K562 (cell line): Measurements from ENCODE around the gene RBM17. TPM values are rescaled to one million over a fixed set of nuclear protein-coding genes. Genes with fewer than 3 reads are reported as not detected.
A peak's percentile ranks its signal among the peaks of the same experiment; 100 is the strongest.

Experiments used
- ATF1 ChIP-seq, 2 experiments: fragments of 450-650 bp in 1 of 2; IDR thresholded peaks; 2 replicates each; pipeline ENCODE4 v1.6.1; 2016; ENCODE audit warnings: missing compliant biosample characterization in 1 of 2, missing genetic modification characterization in 1 of 2
- CCAR2 ChIP-seq: fragments of 200-400 bp; formaldehyde crosslinking; IDR thresholded peaks from 2 replicates; pipeline ENCODE4 v1.6.1; 2017; ENCODE audit warnings: mild to moderate bottlenecking, low read depth, low read length
- COPS2 ChIP-seq: fragments of 450-650 bp; conservative IDR thresholded peaks from 2 replicates; pipeline ENCODE4 v1.6.1; 2016; ENCODE audit warnings: mild to moderate bottlenecking, moderate library complexity
- RBM14 ChIP-seq: fragments of 200-400 bp; formaldehyde crosslinking; IDR thresholded peaks from 2 replicates; pipeline ENCODE4 v1.6.1; 2018; ENCODE audit warnings: low read depth, mild to moderate bottlenecking, low read length, moderate library complexity, borderline replicate concordance; ENCODE audit not compliant: insufficient read depth
- SIN3A ChIP-seq, 2 experiments: fragments of 150-350 bp in 1 of 2; IDR thresholded peaks; 2 replicates each; pipeline ENCODE4 v1.6.1; 2011 to 2016; ENCODE audit warnings: borderline replicate concordance in 2 of 2, low read depth in 2 of 2, low read length in 2 of 2, mild to moderate bottlenecking in 2 of 2, moderate library complexity in 2 of 2; ENCODE audit not compliant: control insufficient read depth in 1 of 2
- ZFP36 ChIP-seq: fragments of 150-350 bp; IDR thresholded peaks from 2 replicates; pipeline ENCODE4 v1.6.1; 2018; ENCODE audit warnings: low read length, low read depth; ENCODE audit not compliant: partially characterized antibody
- ZNF41 ChIP-seq: fragments of 250-450 bp; sonication (Bioruptor Pico); conservative IDR thresholded peaks from 2 replicates; pipeline ENCODE4 v1.4.0; 2020; ENCODE audit warnings: mild to moderate bottlenecking
- polyA plus RNA-seq, 8 experiments: library from polyadenylated mRNA; depleted of rRNA in 4 of 8; stranded (reverse) in 5 of 8; unstranded in 3 of 8; fragments of >200 nt; fragmentation: Nextera tagmentation in 2 of 8; fragmentation: Illumina TruSeq in 1 of 8; extraction: Ambion mirVana in 2 of 8; extraction: Trizol in 1 of 8; gene quantifications; 2 replicates each; pipeline versions ENCODE4 v1.2.1 to v1.2.3, GENCODE V29; 2011 to 2014; ENCODE audit warnings: inconsistent platforms in 1 of 8, missing spikeins in 1 of 8
- total RNA-seq, 7 experiments: library from RNA; depleted of rRNA in 6 of 7; stranded (reverse); fragments of >200 nt in 6 of 7; fragmentation: Illumina TruSeq in 2 of 7; extraction: Trizol in 2 of 7; gene quantifications; 2 replicates each; pipeline versions ENCODE4 v1.2.1 to v1.2.3, GENCODE V29; 2011 to 2021; ENCODE audit warnings: low replicate concordance in 1 of 7
- TF ChIP-seq, protein P1 (sequence below): IDR thresholded peaks from 3 replicates; pipeline ENCODE4 v1.6.1; 2011; ENCODE audit warnings: borderline replicate concordance, mild to moderate bottlenecking, moderate library complexity; ENCODE audit not compliant: insufficient read length; ENCODE audit errors: extremely low read depth
- TF ChIP-seq, protein P2 (sequence below): fragments of 450-650 bp; formaldehyde crosslinking; IDR thresholded peaks from 2 replicates; pipeline ENCODE4 v1.4.0; 2022; ENCODE audit warnings: missing genetic modification characterization
- TF ChIP-seq, protein P3 (sequence below): fragments of 450-650 bp; formaldehyde crosslinking; conservative IDR thresholded peaks from 2 replicates; pipeline ENCODE4 v1.4.0; 2022; ENCODE audit warnings: mild to moderate bottlenecking, missing genetic modification characterization
- TF ChIP-seq, protein P4 (sequence below), 2 experiments: fragments of 450-650 bp in 1 of 2; sonication (generic) in 1 of 2; formaldehyde crosslinking; conservative IDR thresholded peaks; 2 replicates each; pipeline versions ENCODE4 v1.4.0 to v1.8.1; 2020 to 2022; ENCODE audit warnings: mild to moderate bottlenecking in 1 of 2, missing genetic modification reagents in 1 of 2
- TF ChIP-seq, protein P5 (sequence below), 2 experiments: IDR thresholded peaks; 2 replicates each; pipeline ENCODE4 v1.6.1; 2012; ENCODE audit warnings: improper control_type of control experiment in 2 of 2, low read depth in 2 of 2, low read length in 2 of 2, borderline replicate concordance in 1 of 2
- TF ChIP-seq, protein P6 (sequence below), 2 experiments: fragments of 200-800 bp in 1 of 2; sonication (Bioruptor generic) in 1 of 2; sonication (generic) in 1 of 2; formaldehyde crosslinking in 1 of 2; IDR thresholded peaks in 1 of 2; conservative IDR thresholded peaks in 1 of 2; 2 replicates each; pipeline versions ENCODE4 v1.5.0 to v1.6.1; 2016 to 2020; ENCODE audit warnings: missing compliant biosample characterization in 1 of 2, missing genetic modification characterization in 1 of 2, missing genetic modification reagents in 1 of 2

RBM17 gene
- total and polyA plus RNA-seq, 9 of the 15 experiments (the other 6 are each of a cell fraction or from before 2014, with no cell fraction given), result 23.6 to 217 (median 124) TPM

DNA sequence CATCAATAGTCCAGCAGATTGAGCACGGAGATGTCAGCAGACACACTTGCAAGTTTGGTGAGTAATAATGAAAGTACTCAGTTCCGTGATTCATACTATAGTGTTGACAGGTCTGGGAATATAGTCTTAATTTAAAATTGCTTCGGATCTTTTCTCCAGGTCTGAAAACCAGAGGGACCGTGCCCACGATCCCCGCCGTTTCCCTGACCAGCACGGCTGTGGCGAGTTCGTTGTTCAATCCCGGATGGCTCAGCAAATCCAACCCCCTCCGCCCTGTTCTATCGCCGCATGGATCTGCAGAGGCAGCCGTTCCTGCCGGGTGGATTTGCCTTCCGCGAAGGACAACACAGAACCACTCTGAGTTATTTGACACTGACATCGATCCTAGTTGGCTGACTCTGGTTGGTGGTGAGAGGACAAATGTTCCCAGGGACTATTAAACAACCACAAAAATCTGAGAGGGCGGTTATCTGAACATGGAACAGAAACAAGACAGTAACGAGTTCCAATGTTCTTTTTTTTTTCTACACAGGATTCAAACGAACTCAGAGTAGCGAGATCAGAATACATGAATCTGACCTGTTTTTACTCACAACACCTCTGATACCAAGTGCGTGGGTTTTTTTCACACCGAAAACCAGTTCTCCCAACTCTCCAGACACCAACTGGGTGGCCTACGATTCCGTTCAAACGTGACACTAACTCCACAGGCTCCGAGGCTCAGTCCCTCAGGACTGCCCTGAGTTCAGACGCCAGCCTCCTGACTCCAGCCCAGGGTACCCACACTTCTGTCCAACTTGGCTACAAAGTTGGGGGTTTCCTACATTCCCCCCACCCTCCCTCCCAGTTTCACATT is 52.7 kb downstream of the RBM17 start (continued):
- TF ChIP-seq, protein P1, sequence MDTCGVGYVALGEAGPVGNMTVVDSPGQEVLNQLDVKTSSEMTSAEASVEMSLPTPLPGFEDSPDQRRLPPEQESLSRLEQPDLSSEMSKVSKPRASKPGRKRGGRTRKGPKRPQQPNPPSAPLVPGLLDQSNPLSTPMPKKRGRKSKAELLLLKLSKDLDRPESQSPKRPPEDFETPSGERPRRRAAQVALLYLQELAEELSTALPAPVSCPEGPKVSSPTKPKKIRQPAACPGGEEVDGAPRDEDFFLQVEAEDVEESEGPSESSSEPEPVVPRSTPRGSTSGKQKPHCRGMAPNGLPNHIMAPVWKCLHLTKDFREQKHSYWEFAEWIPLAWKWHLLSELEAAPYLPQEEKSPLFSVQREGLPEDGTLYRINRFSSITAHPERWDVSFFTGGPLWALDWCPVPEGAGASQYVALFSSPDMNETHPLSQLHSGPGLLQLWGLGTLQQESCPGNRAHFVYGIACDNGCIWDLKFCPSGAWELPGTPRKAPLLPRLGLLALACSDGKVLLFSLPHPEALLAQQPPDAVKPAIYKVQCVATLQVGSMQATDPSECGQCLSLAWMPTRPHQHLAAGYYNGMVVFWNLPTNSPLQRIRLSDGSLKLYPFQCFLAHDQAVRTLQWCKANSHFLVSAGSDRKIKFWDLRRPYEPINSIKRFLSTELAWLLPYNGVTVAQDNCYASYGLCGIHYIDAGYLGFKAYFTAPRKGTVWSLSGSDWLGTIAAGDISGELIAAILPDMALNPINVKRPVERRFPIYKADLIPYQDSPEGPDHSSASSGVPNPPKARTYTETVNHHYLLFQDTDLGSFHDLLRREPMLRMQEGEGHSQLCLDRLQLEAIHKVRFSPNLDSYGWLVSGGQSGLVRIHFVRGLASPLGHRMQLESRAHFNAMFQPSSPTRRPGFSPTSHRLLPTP, result no peak
- TF ChIP-seq, protein P2, sequence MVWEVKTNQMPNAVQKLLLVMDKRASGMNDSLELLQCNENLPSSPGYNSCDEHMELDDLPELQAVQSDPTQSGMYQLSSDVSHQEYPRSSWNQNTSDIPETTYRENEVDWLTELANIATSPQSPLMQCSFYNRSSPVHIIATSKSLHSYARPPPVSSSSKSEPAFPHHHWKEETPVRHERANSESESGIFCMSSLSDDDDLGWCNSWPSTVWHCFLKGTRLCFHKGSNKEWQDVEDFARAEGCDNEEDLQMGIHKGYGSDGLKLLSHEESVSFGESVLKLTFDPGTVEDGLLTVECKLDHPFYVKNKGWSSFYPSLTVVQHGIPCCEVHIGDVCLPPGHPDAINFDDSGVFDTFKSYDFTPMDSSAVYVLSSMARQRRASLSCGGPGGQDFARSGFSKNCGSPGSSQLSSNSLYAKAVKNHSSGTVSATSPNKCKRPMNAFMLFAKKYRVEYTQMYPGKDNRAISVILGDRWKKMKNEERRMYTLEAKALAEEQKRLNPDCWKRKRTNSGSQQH (CRISPR knock-in tag), result no peak
- TF ChIP-seq RBM14 (no peak), COPS2 (no peak), SIN3A (IDR thresholded peaks at IDR 0.05; ENCODE audit: borderline replicate concordance in 2 of 2, control insufficient read depth in 1 of 2, low read depth in 2 of 2, low read length in 2 of 2) (no peak), ZFP36 (peak; percentile 46), ATF1 (CRISPR knock-in tag; IDR thresholded peaks at IDR 0.05) (no peak), ATF1 (tag; IDR thresholded peaks at IDR 0.05) (no peak), CCAR2 (no peak), ZNF41 (no peak)
- TF ChIP-seq, protein P3, sequence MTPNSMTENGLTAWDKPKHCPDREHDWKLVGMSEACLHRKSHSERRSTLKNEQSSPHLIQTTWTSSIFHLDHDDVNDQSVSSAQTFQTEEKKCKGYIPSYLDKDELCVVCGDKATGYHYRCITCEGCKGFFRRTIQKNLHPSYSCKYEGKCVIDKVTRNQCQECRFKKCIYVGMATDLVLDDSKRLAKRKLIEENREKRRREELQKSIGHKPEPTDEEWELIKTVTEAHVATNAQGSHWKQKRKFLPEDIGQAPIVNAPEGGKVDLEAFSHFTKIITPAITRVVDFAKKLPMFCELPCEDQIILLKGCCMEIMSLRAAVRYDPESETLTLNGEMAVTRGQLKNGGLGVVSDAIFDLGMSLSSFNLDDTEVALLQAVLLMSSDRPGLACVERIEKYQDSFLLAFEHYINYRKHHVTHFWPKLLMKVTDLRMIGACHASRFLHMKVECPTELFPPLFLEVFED, result no peak
- TF ChIP-seq, protein P4, sequence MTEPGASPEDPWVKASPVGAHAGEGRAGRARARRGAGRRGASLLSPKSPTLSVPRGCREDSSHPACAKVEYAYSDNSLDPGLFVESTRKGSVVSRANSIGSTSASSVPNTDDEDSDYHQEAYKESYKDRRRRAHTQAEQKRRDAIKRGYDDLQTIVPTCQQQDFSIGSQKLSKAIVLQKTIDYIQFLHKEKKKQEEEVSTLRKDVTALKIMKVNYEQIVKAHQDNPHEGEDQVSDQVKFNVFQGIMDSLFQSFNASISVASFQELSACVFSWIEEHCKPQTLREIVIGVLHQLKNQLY (CRISPR knock-in tag; conservative IDR thresholded peaks at IDR 0.05), result no peak
- TF ChIP-seq, protein P5, sequence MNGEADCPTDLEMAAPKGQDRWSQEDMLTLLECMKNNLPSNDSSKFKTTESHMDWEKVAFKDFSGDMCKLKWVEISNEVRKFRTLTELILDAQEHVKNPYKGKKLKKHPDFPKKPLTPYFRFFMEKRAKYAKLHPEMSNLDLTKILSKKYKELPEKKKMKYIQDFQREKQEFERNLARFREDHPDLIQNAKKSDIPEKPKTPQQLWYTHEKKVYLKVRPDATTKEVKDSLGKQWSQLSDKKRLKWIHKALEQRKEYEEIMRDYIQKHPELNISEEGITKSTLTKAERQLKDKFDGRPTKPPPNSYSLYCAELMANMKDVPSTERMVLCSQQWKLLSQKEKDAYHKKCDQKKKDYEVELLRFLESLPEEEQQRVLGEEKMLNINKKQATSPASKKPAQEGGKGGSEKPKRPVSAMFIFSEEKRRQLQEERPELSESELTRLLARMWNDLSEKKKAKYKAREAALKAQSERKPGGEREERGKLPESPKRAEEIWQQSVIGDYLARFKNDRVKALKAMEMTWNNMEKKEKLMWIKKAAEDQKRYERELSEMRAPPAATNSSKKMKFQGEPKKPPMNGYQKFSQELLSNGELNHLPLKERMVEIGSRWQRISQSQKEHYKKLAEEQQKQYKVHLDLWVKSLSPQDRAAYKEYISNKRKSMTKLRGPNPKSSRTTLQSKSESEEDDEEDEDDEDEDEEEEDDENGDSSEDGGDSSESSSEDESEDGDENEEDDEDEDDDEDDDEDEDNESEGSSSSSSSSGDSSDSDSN (IDR thresholded peaks at IDR 0.05; ENCODE audit: borderline replicate concordance in 1 of 2, low read depth in 2 of 2, low read length in 2 of 2), result 0 out of 4 replicates have a peak, but pooled peaks of 1 of the 2 experiments have one; percentile 24
- TF ChIP-seq, protein P6, sequence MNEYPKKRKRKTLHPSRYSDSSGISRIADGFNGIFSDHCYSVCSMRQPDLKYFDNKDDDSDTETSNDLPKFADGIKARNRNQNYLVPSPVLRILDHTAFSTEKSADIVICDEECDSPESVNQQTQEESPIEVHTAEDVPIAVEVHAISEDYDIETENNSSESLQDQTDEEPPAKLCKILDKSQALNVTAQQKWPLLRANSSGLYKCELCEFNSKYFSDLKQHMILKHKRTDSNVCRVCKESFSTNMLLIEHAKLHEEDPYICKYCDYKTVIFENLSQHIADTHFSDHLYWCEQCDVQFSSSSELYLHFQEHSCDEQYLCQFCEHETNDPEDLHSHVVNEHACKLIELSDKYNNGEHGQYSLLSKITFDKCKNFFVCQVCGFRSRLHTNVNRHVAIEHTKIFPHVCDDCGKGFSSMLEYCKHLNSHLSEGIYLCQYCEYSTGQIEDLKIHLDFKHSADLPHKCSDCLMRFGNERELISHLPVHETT (CRISPR knock-in tag; conservative IDR thresholded peaks at IDR 0.05 in 1 of 2, IDR thresholded peaks at IDR 0.05 in 1 of 2), result 0 out of 4 replicates have a peak, but pooled peaks of 1 of the 2 experiments have one; percentile 50
